Urothelium cell line (cell line): ENCODE data around the gene HRC.
A peak's percentile ranks its signal among the peaks of the same experiment; 100 is the strongest.
"Not testable (repeated sequence)": the region's sequence is repeated elsewhere in the genome, so short reads cannot be mapped to it uniquely, and the experiment has no call there.

ENCODE experiments used
- DNase-seq: peaks from one replicate; pipeline ENCODE4 v3.0.0; 2011; ENCODE audit warnings: low spot score, mixed read lengths
- FAIRE-seq: peaks from 2 replicates; lab custom pipeline; 2011; peaks lifted over from hg19 to GRCh38; lab: Jason Lieb, UNC

The HRC gene

GRCh38 chr19:49161987-49162386 lies 6.8 kb upstream of the HRC start:
- DNase-seq (no peak), FAIRE-seq (no peak)

DNA sequence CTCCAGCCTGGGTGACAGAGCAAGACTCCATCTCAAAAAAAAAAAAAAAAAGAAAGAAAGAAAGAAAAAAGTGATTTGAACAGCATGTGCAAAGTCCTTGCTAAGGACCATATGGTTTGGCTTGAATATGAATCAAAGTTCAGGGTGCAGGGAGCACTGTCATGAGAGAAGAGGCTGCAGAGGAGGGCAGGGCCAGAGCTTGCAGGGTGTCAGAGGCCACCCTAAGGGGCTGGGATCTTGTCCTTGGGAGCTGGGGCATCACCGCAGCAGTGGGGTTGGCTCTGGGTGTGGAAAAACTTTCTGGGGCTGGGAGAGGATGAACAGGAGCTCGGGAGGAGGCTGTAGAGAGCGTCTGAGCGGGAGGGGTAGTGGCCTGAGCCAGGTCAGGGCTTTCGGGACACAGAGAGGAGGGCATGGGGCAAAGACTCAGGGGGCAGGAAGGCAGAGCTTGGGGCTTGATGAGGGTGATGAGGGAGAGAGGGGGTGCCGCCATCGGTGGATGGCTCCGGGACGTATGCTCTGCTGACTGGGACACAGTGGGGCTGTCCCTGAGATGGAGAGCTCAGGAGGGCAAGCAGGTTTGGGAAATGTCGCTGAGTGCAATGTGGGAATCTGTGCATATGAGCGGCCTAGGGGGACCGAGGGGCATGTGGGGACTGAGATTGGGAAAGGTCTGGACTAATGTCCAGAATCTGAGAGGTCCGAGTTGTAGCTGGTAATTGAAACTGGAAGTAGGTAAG lies 5.4 kb upstream of the HRC start:
- FAIRE-seq (no peak), DNase-seq (no peak)

GRCh38 chr19:49157445-49158224 lies 2.4 kb upstream of the HRC start, which contains the start of gene TRPM4:
TSS of gene TRPM4 (plus strand) at chr19:49157792. CDS start at chr19:49157867, 75 bp downstream.
- FAIRE-seq = no peak
- DNase-seq = peak; percentile 93

- DNase-seq (no peak), FAIRE-seq (no peak)
Observed at GRCh38 chr19:49155820-49156346, 687 bp upstream of the HRC start.

DNA sequence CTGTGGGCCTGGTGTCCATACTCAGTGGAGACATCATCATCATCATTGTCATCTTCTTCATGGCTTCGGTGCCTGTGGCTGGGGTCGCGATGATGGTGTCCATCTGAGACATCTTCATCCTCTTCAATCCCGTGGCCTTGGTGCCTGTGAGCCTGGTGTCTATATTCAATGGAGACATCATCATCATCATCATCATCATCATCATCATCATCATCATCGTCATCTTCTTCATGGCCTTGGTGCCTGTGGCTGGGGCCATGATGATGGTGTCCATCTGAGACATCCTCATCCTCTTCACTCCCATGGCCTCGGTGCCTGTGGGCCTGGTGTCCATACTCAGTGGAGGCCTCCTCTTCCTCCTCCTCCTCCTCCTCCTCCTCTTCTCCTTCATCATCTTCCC lies 917 bp downstream of the HRC start:
- FAIRE-seq (peak; percentile 66), DNase-seq (no peak)

GRCh38 chr19:49153167-49153809 lies 1.9 kb downstream of the HRC start:
- FAIRE-seq = no peak

DNA sequence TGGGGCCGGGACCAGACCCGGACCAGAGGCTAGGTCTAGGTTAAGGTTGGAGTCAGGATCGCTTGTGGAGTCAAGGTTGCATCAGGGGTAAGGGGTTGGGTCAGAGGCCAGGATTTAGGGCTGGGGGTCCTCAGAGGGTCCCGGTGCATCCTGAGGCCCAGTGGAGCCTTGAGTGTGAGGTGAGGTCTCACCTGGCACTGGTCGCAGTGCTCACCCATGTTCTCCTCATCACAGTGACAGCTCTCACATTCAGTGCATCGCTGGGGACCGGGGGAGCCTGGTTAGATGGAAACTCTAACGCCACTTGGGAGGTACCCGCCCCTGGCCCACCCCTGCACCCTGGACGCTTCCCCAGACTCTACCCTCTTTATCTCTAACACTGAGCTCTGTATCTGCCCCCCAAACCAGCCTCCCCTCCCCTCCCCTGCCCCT lies 3.1 kb downstream of the HRC start:
- no peak for FAIRE-seq

More at GRCh38 chr19:49153167-49153809, 1.9 kb downstream of the HRC start:
- no peak for DNase-seq

DNA sequence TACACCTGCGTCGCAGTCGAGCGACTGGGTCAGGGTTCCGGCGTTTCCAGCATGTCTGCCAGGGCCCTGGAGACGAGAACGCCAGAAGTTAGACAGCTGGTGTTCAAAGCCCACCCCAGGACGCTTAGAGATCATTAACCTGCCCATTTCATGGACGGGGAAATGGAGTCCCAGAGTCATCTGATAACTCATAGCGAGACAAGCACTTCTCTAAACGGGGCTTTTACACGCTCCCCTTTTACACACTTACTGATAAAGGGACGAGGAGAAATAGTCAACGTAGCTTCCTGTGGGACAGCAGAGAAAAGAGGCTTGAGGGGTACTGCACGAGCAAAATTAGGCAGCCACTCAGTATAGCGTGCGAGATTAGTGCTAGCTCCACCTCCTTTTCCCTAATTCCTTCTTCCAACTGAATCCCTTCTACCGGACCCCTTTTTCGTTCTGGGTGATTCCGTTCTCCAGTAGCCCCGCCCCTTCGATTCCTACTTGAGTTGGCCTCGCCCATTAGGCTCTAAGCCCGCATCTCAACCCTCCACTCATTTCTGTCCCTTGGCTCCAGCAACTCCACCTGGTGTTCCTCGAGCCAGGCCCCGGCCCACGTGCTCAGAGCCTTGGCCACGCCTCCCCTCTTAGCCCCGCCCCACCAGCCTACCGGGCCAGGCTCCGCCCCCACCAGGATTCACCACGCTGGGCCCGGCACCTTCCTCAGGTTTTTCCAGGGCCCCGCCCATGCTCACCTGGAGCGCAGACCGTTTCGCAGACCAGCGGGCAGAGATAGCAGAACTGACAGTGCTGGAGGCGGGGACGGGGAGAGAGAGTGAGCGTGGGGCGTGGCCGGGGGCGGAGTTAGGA lies 3.7 kb downstream of the HRC start:
- FAIRE-seq (no peak), DNase-seq (peak; percentile 53)

More for the DNA sequence above, 3.1 kb downstream of the HRC start:
- DNase-seq = no peak

GRCh38 chr19:49150944-49151243 lies 4.3 kb downstream of the HRC start:
- DNase-seq (no peak), FAIRE-seq (no peak)

DNA sequence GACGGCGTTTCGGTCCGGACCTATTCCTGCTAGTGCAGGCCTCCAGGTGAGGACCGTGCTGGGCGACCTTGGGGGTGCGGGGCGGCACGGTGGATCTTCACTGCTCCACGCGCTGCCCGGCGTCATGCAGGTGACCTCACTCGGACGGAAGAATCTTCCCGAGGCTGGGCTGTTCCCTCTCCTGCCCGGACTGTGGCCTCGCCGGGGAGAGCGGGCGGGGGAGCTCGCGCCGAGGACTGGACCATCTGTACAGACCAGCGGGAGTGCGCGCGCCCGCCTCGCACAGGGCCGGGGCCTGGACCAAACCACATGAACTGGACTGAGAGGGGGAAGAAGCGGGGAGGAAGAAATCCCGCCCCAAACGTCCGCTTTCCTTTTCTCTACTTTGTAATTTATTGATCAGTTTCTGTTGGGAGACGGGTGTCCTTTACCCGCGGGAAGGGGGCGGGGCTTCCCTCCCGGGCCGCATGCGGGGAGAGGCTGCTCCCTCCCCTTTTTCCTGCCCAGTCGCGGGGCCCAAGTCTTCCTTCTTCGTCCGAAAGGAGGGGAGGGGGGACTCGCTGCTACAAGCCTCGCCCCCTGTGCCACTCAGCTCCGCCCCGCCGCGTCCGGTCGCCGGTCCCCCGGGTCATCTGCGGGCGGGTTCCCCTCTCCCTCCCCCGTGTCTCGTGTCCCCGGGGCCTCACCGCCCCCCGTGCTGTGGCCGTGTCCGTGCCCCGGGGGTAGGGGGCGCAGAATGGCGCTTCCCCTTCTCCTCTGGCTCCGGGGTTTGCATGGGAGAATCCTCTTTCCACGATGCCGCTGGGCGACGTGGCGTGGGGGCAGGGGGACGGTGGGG lies 4.9 kb downstream of the HRC start:
- FAIRE-seq (no peak), DNase-seq (peak; percentile 90)

GRCh38 chr19:49149652-49150105 lies 5.5 kb downstream of the HRC start:
- peak; percentile 65 for DNase-seq
- peak; percentile 32 for FAIRE-seq

DNA sequence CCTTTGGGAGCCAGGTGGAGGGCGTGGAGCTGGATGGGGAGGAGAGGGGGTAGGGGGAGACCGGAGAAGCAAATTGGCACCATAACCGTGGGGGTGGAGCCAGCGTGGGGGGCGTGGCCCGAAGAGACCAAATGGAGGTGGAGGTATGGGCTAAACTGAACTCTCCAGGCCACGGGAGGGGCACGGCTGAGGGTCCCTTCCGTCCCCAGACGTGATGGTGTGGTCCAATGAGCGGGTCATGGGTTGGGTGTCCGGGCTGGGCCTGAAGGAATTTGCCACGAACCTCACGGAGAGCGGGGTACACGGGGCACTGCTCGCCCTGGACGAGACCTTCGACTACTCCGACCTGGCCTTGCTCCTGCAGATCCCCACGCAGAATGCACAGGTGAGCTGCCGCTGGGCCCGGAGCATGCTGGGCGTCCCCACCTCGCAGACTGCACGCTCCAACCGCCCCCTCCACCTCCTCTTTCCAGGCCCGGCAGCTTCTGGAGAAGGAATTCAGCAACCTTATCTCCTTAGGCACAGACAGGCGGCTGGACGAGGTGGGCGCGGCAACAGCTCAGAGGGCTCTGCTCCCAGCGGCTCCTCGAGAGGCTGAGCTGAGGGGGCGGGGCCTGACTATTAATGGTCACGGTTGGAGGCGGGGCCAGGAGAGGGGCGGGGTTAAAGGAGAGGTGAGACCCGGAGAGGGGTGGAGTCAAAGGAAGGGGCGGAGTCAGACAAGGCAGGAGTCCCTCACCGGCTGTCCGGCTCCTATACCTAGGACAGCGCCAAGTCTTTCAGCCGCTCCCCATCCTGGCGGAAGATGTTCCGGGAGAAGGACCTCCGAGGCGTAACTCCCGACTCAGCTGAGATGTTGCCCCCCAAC lies 6.2 kb downstream of the HRC start:
- DNase-seq (peak; percentile 97), FAIRE-seq (no peak)

DNA sequence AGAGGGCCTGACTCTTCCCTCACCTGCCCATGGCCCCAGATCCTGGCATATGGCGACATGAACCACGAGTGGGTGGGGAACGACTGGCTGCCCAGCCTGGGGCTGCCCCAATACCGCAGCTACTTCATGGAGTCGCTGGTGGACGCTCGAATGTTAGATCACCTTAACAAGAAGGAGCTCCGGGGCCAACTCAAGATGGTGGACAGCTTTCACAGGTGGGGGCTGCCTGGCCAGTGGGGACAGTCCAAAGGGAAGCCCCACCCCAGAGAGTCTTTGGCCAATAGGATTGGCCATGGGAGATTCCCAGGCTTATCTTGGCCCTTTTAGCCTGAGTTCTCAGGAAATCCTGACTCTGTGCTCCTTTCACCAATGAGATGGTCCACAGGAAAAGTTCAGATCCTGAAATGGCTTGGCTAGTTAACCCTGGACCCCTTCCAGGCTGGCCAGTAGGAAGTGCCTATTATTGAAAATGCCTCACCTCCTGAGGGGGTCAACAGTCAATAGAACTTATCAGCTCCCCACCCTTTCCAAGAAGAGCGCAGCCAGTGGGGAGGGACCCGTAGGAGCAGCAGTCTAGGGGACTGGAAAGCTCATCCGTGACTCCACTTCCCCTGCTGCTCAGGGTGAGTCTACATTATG lies 7.0 kb downstream of the HRC start:
- no peak for FAIRE-seq

GRCh38 chr19:49146408-49146770 lies 8.8 kb downstream of the HRC start:
- not testable (repeated sequence) for DNase-seq, FAIRE-seq

More for the DNA sequence above, 7.0 kb downstream of the HRC start:
- no peak for DNase-seq

DNA sequence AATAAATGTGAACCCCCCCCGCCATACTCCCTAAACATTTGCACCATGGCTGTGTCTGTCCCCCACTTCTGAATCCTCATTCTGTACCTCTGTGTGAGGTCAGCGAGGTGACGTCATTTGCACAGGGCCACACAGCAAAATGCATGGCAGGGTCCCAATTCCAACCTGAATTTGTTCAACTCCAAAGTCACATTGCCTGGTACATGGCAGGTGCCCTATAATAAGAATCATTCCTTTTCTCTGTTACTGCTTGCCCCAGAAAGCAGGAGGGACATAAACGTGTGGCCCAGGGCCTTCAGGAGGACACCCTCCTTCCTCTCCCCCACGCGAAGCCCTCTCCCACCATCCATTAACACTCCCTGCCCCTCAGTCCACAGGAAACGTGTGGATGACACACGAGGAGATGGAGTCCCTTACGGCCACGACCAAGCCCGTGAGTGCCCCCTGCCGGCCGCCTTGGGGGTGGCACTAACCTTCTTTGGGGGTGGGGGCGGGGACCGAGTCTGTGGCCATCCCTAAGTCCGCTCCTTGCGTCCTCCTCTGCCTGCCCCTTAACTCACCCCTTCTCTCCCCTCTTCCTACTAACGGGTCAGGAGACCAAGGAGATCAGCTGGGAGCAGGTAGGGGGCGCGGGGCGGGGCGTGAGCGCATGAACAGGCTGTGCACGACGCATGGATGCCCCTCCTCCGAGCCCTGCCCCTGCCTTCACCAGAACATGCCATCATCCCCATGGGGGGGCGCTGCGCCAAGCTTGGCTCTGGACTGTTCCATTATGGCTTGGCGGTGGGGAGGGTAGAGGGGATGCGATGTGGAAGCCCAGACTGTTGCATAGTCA lies 9.4 kb downstream of the HRC start:
- DNase-seq (peak; percentile 68), FAIRE-seq (no peak)

GRCh38 chr19:49142866-49143335 lies 12.3 kb downstream of the HRC start:
- FAIRE-seq (peak; percentile 87), DNase-seq (peak; percentile 72)

DNA sequence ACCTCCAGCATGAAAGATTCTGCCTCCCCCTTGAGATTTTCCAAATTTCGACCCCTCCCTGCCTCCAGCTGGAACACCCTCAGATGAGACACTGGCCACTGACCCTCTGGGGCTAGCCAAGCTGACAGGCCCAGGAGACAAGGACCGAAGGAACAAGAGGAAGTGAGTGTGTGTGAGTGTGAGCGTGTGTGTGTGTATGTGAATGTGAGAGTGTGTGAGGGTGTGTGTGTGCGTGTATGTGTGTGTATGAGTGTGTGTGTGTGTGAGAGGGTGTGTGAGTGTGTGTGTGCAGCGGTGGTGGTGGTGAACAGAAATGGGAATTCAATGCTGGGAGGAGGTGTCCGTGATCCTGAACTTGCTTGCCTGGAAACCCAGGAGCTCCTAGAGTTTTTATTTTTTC lies 13.8 kb downstream of the HRC start:
- DNase-seq (no peak), FAIRE-seq (peak; percentile 63)
